ENCODE measurements around the gene CAPN6.

The CAPN6 gene

GRCh38 chrX:111270339-111270738, at the start of gene CAPN6:
Gene CAPN6 (minus strand): TSS chrX:111270483. CDS start chrX:111263936, 6,547 bp downstream.
- in situ Hi-C loops (cut with HindIII; ENCODE audit: low sequenced_read_pairs), result no loop called here

GRCh38 chrX:111319451-111319850, 49.2 kb upstream of the CAPN6 start:
- in situ Hi-C loops (cut with HindIII; ENCODE audit: low sequenced_read_pairs), result no loop called here

GRCh38 chrX:111318901-111319300, 48.6 kb upstream of the CAPN6 start:
- in situ Hi-C loops (cut with HindIII; ENCODE audit: low sequenced_read_pairs), result no loop called here

- in situ Hi-C loops (cut with HindIII; ENCODE audit: low sequenced_read_pairs), result no loop called here
Measured at GRCh38 chrX:111309083-111309482, 38.8 kb upstream of the CAPN6 start.

DNA sequence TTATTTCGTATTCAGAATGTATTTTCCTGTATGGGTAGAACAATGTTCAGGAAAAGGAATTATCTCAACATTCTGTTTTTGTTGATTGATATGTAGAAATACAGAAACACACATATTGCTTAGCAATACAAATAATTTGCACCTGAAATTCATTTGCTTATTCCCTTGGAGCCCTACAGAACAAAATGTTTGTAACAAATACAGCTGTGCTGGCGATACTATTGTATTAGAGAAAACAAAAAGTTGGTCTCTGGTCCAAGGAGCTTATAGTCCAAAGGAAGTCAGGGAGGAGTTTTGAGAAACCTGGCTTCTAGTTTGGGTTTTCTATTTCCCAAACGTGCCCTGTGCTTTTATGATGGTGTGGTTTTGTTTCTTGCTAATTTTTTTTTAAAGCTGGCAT, 37.8 kb upstream of the CAPN6 start:
- in situ Hi-C loops (cut with HindIII; ENCODE audit: low sequenced_read_pairs), result no loop called here

- in situ Hi-C loops (cut with HindIII; ENCODE audit: low sequenced_read_pairs), result no loop called here
Measured at GRCh38 chrX:111302284-111302683, 32.0 kb upstream of the CAPN6 start.

DNA sequence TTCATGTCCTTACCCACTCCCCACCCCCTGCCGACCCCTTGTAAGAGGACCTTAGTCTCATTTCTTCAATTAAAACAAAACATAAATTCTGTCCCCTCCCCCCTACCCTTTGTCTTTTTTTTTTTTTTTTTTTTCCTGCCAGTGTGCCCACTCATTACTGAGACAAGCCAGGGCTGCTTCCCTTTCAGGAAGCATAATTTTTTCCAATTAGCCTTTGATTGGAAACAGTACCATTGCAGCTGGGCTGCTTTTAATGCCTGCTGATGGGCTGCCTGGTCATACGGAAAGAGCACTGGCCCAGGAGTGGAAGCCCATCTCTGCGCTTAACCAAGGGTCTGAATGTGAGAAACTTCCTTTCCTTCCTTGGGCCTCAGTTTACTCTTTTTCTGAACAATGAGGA, 18.6 kb upstream of the CAPN6 start:
- in situ Hi-C loops (cut with HindIII; ENCODE audit: low sequenced_read_pairs), result no loop called here

DNA sequence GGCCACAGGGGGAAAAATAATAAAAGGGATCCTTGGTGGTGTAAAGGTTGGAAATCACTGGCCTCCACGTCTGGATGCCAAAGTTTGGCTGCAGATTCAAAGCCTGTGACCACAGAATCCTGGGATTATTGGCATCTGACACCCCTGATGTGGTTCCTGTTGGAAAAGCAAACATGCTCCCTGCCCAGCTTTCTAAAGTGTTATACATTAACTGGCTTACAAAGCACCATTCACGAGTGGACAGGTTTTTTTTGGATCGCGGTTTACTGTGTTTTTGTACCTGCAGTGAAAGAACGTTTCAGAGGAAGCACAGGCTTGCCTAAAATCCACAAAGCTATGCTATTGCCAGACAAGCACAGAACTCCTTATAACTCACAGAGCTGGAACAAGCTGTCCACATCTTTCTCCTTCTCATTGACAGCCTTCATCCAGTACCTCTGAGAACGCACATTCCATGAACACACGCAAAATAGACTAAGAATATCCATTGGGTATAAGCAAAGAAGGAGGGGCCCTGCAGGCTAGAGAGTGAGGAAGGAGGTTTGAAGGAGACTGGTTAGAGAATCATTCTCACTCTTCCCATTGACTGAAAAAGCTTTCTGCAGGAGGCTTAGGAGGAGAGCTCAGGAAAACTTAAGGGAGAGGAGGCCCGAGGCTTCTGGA, 14.5 kb upstream of the CAPN6 start:
- in situ Hi-C loops (cut with HindIII; ENCODE audit: low sequenced_read_pairs), result no loop called here

GRCh38 chrX:111283446-111283845, 13.2 kb upstream of the CAPN6 start:
- in situ Hi-C loops (cut with HindIII; ENCODE audit: low sequenced_read_pairs), result no loop called here

DNA sequence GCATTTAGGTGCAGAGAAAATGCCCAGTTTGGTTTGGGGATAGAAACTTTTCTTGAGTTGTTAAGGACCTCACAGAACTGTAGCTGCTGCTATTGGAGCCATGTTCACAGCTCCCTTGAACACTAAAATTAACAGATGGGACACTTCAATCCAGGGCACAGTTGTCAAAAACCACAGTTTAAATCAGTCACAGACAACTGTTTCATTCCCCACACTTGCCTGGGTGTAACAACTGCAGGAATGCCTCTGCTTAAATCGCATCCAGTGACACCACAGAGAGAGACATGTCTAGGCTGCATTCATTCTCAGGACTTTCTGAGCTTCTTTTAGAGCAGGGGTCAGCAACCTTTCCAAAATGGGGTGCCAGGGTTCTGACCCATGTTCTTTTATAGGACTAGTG, 12.7 kb upstream of the CAPN6 start:
- in situ Hi-C loops (cut with HindIII; ENCODE audit: low sequenced_read_pairs), result no loop called here

GRCh38 chrX:111282139-111282538, 11.9 kb upstream of the CAPN6 start:
- in situ Hi-C loops (cut with HindIII; ENCODE audit: low sequenced_read_pairs), result no loop called here

DNA sequence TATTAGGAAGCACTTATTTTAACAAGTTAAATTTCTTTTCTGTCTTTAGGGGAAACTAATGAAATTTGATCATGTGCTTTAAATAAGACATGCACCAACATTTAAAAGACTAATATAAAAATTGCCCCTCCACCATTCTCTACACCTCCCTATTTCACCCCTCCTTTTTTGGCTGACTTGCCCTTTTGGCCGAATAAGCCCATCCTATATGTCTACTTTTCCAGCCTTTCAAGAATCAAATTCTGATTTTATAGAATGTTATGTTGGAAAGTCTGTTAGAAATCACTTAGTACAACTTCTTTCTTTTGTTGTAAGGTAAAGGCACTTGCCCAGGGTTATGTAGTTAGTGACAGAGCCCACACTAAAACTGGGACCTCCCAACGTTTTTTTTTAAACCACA, 1.8 kb downstream of the CAPN6 start:
- in situ Hi-C loops (cut with HindIII; ENCODE audit: low sequenced_read_pairs), result no loop called here

DNA sequence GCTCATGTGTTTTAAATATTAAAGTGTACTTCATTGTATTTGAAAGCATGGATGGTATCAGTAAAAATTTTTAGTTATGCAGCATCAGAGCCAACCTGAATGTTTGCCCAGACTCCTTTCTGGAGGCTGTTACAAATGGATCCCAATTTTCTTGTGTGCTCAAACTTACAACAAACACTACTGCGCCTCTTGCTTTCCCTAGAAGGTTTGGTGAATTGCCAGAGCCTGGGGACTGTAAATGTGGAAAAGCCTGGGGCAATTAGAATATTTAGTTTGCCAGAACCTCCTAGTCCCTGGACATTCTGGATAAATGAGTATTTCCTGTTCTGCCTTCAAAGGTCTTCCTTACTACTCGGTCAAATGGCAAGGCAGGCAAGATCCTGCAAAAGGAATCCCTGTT, 4.8 kb downstream of the CAPN6 start:
- in situ Hi-C loops (cut with HindIII; ENCODE audit: low sequenced_read_pairs), result no loop called here

DNA sequence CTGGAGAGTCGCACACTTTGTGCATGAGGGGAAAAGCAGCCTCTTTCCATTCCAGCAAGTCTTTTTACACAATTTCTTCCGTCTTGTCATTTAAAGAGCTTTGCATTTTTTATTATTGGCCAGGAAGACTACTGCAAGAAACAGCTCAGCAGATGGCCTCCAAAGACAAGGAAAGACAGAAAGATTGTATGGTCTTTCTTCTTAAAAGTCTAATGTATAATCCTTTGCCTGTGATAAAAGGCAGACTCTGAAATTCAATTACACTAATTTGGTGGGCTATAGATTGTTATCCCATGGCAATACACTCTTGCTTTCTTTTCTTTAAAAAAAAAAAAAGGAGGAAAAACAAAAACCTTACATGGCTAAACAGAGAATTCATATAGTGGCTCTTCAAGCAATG, 5.9 kb downstream of the CAPN6 start:
- in situ Hi-C loops (cut with HindIII; ENCODE audit: low sequenced_read_pairs), result no loop called here

- in situ Hi-C loops (cut with HindIII; ENCODE audit: low sequenced_read_pairs), result no loop called here
Measured at GRCh38 chrX:111262086-111262485, 8.2 kb downstream of the CAPN6 start.

- in situ Hi-C loops (cut with HindIII; ENCODE audit: low sequenced_read_pairs), result no loop called here
Measured at GRCh38 chrX:111260451-111260850, 9.8 kb downstream of the CAPN6 start.

DNA sequence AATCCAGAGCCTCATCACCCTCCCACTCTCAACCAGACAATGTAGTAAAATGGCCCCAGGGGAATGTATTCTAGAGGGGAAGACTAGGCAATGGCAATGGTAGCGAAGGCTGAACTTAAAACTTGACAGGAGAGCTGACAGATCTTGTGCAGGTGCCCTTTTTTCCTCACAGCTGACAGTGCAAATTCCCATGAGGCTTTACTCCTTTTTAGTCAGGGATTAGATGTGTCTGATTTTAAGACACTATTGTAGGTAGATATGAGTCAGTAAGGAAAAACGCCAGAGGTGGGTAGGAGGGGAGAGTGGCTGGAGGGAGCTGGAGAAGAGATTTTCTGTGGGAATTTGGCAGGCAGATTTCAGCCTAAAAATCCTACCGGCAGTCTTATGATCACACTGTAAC, 10.7 kb downstream of the CAPN6 start:
- in situ Hi-C loops (cut with HindIII; ENCODE audit: low sequenced_read_pairs), result no loop called here

DNA sequence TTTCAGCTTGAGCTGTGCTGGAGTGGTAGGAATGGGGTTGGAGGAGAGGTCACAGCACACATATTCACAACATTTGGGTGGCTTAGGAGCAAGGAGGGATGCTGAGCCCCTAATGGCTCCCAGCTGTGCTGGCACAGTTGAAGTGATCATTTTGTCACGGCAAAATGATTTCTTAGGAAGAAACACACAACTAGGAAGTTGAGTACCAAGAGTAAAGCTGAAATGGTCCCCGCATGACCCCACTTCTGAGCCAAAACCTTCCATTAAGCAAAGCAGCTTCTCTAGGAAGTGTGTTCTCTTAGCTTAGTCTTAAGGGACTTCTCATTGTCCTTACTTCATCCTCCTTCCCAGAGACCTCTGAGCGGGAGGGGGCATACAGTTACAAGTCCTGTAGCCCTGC, 12.6 kb downstream of the CAPN6 start:
- in situ Hi-C loops (cut with HindIII; ENCODE audit: low sequenced_read_pairs), result no loop called here

GRCh38 chrX:111254896-111255693, 15.2 kb downstream of the CAPN6 start:
- in situ Hi-C loops (cut with HindIII; ENCODE audit: low sequenced_read_pairs), result no loop called here

GRCh38 chrX:111244235-111244750, 26.0 kb downstream of the CAPN6 start:
- in situ Hi-C loops (cut with HindIII; ENCODE audit: low sequenced_read_pairs), result no loop called here

- in situ Hi-C loops (cut with HindIII; ENCODE audit: low sequenced_read_pairs), result no loop called here
Measured at GRCh38 chrX:111216293-111216801, 53.9 kb downstream of the CAPN6 start.

GRCh38 chrX:111207851-111208250, 62.4 kb downstream of the CAPN6 start:
- in situ Hi-C loops (cut with HindIII; ENCODE audit: low sequenced_read_pairs), result no loop called here
